HG03469 (cell line): ENCODE data around the gene SCPEP1.

Experiments used
- ATAC-seq: cut with Tn5 transposase; IDR thresholded peaks from one replicate; pipeline ENCODE4 v1.9.1; 2021; ENCODE audit warnings: mild to moderate bottlenecking, moderate library complexity, moderate number of reproducible peaks; ENCODE audit not compliant: unreplicated experiment

SCPEP1 gene

DNA sequence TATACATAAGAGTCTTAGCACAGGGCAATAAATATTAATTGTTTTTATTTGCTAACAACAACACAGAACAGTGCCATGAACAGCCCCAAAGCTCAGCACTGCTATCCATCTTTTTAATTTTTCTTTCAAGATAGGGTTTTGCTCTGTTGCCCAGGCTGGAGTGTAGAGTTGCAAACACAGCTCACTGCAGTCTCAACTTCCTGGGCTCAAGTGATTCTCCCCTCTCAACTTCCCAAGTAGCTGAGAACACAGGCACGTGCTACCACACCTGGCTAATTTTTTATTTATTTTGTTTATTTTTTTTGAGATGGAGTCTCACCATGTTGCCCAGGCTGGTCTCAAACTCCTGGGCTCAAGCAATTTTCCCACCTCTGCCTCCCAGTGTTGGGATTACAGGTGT is 59.5 kb downstream of the SCPEP1 start:
- no peak for ATAC-seq

DNA sequence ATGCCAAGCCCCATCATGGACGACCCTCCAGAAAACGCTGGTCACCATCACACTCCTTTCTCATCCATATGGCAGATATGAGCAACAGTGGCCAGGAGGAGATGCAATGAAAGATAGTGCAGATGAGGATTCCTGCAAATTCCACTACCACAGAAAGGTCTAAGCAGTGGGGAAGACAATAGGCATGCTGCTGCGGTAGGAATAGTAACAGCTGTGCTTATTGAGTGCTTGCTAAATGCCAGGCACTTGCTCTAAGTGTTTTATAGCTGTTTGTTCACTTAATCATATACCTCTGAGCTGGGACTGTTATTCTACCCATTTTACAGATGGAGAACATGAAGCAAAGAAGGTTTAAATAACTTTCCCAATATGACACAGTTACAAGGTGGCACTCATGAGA is 60.6 kb downstream of the SCPEP1 start:
- no peak for ATAC-seq

GRCh38 chr17:57040571-57040970 is 62.6 kb downstream of the SCPEP1 start:
- no peak for ATAC-seq

- no peak for ATAC-seq
These were observed 65.3 kb downstream of the SCPEP1 start for GRCh38 chr17:57043276-57043675.

GRCh38 chr17:57044976-57045867 is 67.3 kb downstream of the SCPEP1 start:
- no peak for ATAC-seq

DNA sequence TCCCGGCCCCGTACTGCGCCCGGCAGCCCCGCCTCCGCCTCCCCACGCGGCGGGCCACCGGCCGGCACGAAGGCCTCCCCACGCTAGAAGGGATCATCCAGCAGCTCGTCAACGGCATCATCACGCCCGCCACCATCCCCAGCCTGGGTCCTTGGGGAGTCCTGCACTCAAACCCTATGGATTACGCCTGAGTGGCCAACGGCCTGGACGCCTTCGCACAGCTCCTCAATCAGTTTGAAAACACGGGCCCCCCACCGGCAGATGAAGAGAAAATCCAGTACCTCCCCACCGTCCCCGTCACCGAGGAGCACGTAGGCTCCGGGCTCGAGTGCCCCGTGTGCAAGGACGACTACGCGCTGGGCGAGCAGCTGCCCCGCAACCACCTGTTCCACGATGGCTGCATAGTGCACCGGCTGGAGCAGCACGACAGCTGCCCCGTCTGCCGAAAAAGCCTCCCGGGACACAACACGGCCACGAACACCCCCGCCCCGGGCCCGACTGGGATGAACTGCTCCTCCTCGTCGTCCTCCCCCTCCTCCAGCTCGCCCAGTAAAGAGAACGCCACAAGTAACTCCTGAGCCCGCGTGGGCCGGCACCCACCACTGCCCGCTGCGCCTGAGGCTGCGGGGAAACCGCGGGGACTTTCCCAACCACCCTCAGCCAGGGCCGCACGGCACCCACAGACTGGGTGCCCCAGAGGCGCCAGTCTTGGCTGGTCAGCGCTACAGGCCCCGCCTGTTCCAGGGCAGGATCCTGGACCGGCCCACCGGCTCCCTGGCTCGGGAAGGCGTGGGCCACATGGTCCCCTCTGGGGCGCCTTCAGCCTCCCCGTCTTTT is 68.2 kb downstream of the SCPEP1 start:
- ATAC-seq, result no peak

GRCh38 chr17:57046749-57047148 is 68.8 kb downstream of the SCPEP1 start:
- no peak for ATAC-seq

DNA sequence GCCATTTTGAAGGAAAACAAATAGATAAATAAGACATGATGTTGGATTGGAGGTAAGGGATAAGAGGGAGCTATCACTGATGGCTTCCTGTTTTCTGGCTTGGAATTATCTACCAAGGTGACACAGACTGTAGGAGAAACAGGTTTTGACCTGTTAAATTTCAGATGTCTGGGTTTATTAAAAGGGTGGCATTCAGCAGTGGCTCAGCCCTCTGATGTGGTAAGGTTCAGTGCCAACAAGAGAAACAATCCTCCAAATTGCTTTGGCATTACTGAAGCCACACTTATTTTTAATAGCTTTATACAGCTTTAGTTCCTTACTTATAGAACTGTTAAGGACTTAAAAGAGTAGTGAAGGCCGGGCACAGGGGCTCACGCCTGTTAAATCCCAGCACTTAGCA is 70.2 kb downstream of the SCPEP1 start:
- no peak for ATAC-seq

DNA sequence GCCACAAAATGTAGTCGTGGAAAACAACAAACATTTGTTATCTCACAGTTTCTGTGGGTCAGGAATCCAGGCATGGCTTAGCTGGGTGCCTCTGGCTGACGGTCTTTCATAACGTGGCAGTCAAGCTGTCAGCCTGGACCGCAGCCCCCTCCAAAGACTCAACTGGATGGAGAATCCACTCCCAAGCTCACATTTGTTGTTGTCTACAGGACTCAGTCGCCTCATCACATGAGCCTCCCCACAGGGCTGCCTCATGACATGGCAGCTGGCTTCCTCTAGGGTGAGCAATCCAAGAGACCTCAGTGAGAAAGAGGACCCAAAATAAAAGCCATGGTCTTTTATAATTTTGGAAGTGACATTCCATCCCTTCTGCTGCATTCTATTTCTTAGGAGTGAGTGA is 72.4 kb downstream of the SCPEP1 start:
- no peak for ATAC-seq

- ATAC-seq, result no peak
These were observed 74.0 kb downstream of the SCPEP1 start for GRCh38 chr17:57051886-57052361.
